ENCODE data around the gene SETD1B. TPM values are rescaled to one million over a fixed set of nuclear protein-coding genes. Genes with fewer than 3 reads are reported as not detected.
A peak's percentile ranks its signal among the peaks of the same experiment; 100 is the strongest.

The SETD1B gene
- total and polyA plus RNA-seq, 2 donors (not counting 1 experiment from before 2014, with no cell fraction given) = 1.2 to 3.5 TPM

DNA sequence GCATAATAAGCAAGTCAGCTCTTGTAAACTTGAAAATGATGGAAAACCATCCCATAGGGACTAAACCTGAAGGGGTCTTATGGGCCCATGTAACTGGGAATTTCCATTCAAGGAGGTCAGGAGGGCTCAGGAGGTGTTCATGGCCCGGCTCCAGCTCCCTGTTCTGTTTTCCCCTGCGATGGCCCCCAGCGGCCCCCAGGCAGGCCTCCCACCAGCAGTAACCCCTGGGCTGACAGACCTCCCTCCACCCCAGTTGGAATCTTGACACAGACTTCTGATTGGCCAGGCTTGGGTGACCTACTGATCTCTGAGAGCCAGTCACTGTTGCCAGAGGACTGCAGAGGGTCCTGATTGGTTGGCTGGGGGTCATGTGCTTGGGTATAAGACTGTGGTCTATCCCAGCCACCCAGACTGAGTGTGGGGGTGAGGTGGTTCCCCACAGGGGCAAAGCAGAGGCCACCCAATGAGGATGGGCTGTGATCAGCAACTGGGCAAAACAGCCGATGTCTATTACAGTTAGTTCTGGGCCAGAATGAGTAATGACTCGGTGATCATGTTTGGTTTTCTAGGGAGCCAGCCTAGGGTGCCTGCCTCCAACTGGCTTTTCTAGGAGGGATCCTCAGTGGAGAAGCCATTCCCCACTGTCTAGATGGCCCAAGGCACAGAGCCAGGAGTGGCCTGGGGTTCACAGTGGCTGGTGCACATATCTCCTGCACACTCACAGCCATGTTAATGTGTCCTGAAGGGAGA lies 37.3 kb upstream of the SETD1B start:
- no peak overlapping the region for H3K9ac ChIP-seq (ENCODE audit: insufficient read depth, low read length)
- no peak overlapping the region for H3K4me3 ChIP-seq (replicated peaks in 1 of 4; ENCODE audit: control extremely low read depth in 1 of 4, insufficient read depth in 1 of 4, low read depth in 3 of 4, low read length in 4 of 4)
- H3K27me3 ChIP-seq (ENCODE audit: control insufficient read depth, insufficient read depth, low read length) = no peaks in the 10 kb centered on the region
- H3K4me1 ChIP-seq (ENCODE audit: control insufficient read depth, extremely low read depth, insufficient read depth, low read length) = peaks cover 42% of the 10 kb centered on the region
- H3K36me3 ChIP-seq (ENCODE audit: control insufficient read depth, insufficient read depth, low read length) = no peaks in the 10 kb centered on the region
- H3K9me3 ChIP-seq (ENCODE audit: control insufficient read depth, insufficient read depth, low read depth, low read length) = no peaks in the 10 kb centered on the region
- H2AFZ ChIP-seq (ENCODE audit: low read length) = no peak overlapping the region
- peak overlapping the region; percentile 56 for H3K27ac ChIP-seq (ENCODE audit: insufficient read depth, low read length)
- TF ChIP-seq, protein P1, sequence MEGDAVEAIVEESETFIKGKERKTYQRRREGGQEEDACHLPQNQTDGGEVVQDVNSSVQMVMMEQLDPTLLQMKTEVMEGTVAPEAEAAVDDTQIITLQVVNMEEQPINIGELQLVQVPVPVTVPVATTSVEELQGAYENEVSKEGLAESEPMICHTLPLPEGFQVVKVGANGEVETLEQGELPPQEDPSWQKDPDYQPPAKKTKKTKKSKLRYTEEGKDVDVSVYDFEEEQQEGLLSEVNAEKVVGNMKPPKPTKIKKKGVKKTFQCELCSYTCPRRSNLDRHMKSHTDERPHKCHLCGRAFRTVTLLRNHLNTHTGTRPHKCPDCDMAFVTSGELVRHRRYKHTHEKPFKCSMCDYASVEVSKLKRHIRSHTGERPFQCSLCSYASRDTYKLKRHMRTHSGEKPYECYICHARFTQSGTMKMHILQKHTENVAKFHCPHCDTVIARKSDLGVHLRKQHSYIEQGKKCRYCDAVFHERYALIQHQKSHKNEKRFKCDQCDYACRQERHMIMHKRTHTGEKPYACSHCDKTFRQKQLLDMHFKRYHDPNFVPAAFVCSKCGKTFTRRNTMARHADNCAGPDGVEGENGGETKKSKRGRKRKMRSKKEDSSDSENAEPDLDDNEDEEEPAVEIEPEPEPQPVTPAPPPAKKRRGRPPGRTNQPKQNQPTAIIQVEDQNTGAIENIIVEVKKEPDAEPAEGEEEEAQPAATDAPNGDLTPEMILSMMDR (conservative IDR thresholded peaks at IDR 0.05 in 1 of 2, IDR thresholded peaks at IDR 0.05 in 1 of 2; ENCODE audit: low read depth in 1 of 2, low read length in 2 of 2) = no peak
- no peak for TF ChIP-seq EZH2 (IDR thresholded peaks at IDR 0.05; ENCODE audit: low read length, missing control alignments)
- H3K4me2 ChIP-seq (ENCODE audit: extremely low read depth, insufficient read depth, low read length) = no peak overlapping the region
- peak in 1 of 2 donors; percentile 47 for DNase-seq (ENCODE audit: low read depth in 2 of 2)
- H4K20me1 ChIP-seq (ENCODE audit: control insufficient read depth, extremely low read depth, insufficient read depth, low read length) = no peaks in the 10 kb centered on the region
- H3K79me2 ChIP-seq (ENCODE audit: control insufficient read depth, insufficient read depth, low read length) = no peaks in the 10 kb centered on the region

DNA sequence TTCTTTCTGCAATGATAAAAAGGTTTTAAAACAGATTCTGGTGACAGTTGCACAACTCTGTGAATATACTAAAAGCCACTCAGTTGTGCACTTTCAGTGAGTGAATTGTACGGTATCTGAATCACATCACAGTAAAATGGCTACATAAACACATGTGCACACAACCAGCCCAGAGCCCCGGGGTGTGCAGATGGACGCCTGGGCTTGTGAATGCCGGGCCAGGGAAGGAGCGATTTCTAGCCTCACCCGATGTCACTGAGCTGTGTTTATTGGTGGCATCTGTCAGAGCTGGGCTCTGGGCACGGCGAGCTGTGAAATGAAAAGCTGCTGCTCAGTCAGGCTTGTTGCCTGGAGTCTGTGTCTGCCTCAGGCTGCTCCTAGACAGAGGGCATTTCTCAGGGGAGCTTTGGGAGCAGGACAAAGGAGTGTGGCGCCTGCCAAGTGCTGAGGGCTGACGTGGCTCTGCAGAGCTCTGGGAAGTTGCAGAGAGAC lies 36.2 kb upstream of the SETD1B start:
- H3K4me3 ChIP-seq (replicated peaks in 1 of 4; ENCODE audit: control extremely low read depth in 1 of 4, insufficient read depth in 1 of 4, low read depth in 3 of 4, low read length in 4 of 4) = no peak overlapping the region
- no peaks in the 10 kb centered on the region for H4K20me1 ChIP-seq (ENCODE audit: control insufficient read depth, extremely low read depth, insufficient read depth, low read length)
- no peaks in the 10 kb centered on the region for H3K36me3 ChIP-seq (ENCODE audit: control insufficient read depth, insufficient read depth, low read length)
- H3K79me2 ChIP-seq (ENCODE audit: control insufficient read depth, insufficient read depth, low read length) = no peaks in the 10 kb centered on the region
- TF ChIP-seq EZH2 (IDR thresholded peaks at IDR 0.05; ENCODE audit: low read length, missing control alignments) = no peak
- TF ChIP-seq, protein P1 (conservative IDR thresholded peaks at IDR 0.05 in 1 of 2, IDR thresholded peaks at IDR 0.05 in 1 of 2; ENCODE audit: low read depth in 1 of 2, low read length in 2 of 2) = no peak
- peak overlapping the region; percentile 1 for H3K4me2 ChIP-seq (ENCODE audit: extremely low read depth, insufficient read depth, low read length)
- H3K9ac ChIP-seq (ENCODE audit: insufficient read depth, low read length) = peak overlapping the region; percentile 20
- H3K9me3 ChIP-seq (ENCODE audit: control insufficient read depth, insufficient read depth, low read depth, low read length) = no peaks in the 10 kb centered on the region
- H3K4me1 ChIP-seq (ENCODE audit: control insufficient read depth, extremely low read depth, insufficient read depth, low read length) = peaks cover 35% of the 10 kb centered on the region
- peak overlapping the region; percentile 18 for H3K27ac ChIP-seq (ENCODE audit: insufficient read depth, low read length)
- peak; percentile 73 to 88 for DNase-seq (ENCODE audit: low read depth in 2 of 2)
- H3K27me3 ChIP-seq (ENCODE audit: control insufficient read depth, insufficient read depth, low read length) = no peaks in the 10 kb centered on the region
- no peak overlapping the region for H2AFZ ChIP-seq (ENCODE audit: low read length)

DNA sequence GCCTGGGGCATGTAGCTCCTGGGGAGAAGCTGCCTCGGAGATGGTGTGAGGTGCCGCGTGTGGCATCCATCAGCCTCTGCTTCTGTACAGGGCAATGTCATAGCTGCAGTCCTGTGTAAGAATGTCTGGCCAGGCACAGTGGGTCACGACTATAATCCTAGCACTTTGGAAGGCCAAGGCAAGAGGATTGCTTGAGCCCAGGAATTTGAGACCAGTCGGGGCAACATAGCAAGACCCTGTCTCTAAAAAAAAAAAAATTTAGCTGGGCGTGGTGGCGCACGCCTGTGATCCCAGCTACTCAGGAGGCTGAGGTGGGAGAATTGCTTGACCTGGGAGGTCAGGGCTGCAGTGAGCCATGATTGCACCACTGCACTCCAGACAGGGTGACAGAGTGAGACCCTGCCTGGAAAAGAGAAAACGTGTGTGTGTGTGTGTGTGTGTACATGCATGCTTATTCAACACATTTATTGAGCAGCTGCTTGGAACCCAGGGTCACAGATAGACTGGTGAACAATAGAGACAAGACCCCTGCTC lies 34.4 kb upstream of the SETD1B start:
- peaks cover 34% of the 10 kb centered on the region for H3K4me1 ChIP-seq (ENCODE audit: control insufficient read depth, extremely low read depth, insufficient read depth, low read length)
- TF ChIP-seq EZH2 (IDR thresholded peaks at IDR 0.05; ENCODE audit: low read length, missing control alignments) = no peak
- TF ChIP-seq, protein P1 (conservative IDR thresholded peaks at IDR 0.05 in 1 of 2, IDR thresholded peaks at IDR 0.05 in 1 of 2; ENCODE audit: low read depth in 1 of 2, low read length in 2 of 2) = no peak
- no peak for DNase-seq (ENCODE audit: low read depth in 2 of 2)

More for the DNA sequence above, 34.4 kb upstream of the SETD1B start:
- no peaks in the 10 kb centered on the region for H3K36me3 ChIP-seq (ENCODE audit: control insufficient read depth, insufficient read depth, low read length)
- H3K4me2 ChIP-seq (ENCODE audit: extremely low read depth, insufficient read depth, low read length) = no peak overlapping the region
- H3K27ac ChIP-seq (ENCODE audit: insufficient read depth, low read length) = no peak overlapping the region
- no peaks in the 10 kb centered on the region for H4K20me1 ChIP-seq (ENCODE audit: control insufficient read depth, extremely low read depth, insufficient read depth, low read length)
- no peaks in the 10 kb centered on the region for H3K27me3 ChIP-seq (ENCODE audit: control insufficient read depth, insufficient read depth, low read length)
- H3K4me3 ChIP-seq (replicated peaks in 1 of 4; ENCODE audit: control extremely low read depth in 1 of 4, insufficient read depth in 1 of 4, low read depth in 3 of 4, low read length in 4 of 4) = no peak overlapping the region
- H2AFZ ChIP-seq (ENCODE audit: low read length) = no peak overlapping the region
- no peak overlapping the region for H3K9ac ChIP-seq (ENCODE audit: insufficient read depth, low read length)
- H3K9me3 ChIP-seq (ENCODE audit: control insufficient read depth, insufficient read depth, low read depth, low read length) = no peaks in the 10 kb centered on the region
- no peaks in the 10 kb centered on the region for H3K79me2 ChIP-seq (ENCODE audit: control insufficient read depth, insufficient read depth, low read length)

Measured in fibroblast of lung (primary cell).